ENCODE data around the gene PIH1D1. TPM values are rescaled to one million over a fixed set of nuclear protein-coding genes. Genes with fewer than 3 reads are reported as not detected.

PIH1D1 gene
- total RNA-seq, 1 donor: 80.6 TPM

DNA sequence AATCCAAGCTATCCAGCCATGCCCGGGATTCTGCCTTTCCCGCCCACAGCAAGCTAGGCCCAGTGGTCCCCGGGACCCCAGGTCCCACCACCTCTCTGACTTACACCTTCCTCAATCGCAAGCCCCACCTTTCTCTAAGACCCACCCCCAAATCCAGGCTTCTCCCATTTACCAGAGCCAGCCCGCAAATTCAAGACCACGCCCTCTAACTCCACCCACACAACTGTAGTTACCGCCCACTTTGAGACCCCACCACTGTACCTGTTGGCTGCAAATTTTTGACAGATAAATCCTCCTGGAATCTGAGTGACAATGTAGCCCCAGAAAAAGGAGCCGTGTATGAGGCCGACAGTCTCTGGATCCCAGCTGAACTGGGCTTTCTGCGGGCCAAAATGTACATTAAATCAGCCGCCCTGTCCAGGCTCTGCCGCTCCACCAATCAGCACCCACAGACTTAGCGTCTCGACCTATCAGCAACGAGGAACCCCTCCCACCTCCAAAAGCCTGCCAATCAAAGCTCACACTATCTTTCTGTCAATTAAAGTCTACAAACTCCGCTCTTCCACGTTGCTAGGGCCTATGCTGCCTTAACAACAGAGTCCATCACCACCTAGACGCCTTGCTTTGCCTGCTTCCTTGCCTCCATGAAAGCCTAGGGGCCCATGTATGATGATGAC, 16.6 kb downstream of the PIH1D1 start:
- H3K4me3 ChIP-seq (ENCODE audit: low read depth, low read length): no peak overlapping the region
- TF ChIP-seq, protein P1, sequence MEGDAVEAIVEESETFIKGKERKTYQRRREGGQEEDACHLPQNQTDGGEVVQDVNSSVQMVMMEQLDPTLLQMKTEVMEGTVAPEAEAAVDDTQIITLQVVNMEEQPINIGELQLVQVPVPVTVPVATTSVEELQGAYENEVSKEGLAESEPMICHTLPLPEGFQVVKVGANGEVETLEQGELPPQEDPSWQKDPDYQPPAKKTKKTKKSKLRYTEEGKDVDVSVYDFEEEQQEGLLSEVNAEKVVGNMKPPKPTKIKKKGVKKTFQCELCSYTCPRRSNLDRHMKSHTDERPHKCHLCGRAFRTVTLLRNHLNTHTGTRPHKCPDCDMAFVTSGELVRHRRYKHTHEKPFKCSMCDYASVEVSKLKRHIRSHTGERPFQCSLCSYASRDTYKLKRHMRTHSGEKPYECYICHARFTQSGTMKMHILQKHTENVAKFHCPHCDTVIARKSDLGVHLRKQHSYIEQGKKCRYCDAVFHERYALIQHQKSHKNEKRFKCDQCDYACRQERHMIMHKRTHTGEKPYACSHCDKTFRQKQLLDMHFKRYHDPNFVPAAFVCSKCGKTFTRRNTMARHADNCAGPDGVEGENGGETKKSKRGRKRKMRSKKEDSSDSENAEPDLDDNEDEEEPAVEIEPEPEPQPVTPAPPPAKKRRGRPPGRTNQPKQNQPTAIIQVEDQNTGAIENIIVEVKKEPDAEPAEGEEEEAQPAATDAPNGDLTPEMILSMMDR (IDR thresholded peaks at IDR 0.05; ENCODE audit: insufficient read depth, low read length): no peak
- DNase-seq (ENCODE audit: low read depth): no peak

DNA sequence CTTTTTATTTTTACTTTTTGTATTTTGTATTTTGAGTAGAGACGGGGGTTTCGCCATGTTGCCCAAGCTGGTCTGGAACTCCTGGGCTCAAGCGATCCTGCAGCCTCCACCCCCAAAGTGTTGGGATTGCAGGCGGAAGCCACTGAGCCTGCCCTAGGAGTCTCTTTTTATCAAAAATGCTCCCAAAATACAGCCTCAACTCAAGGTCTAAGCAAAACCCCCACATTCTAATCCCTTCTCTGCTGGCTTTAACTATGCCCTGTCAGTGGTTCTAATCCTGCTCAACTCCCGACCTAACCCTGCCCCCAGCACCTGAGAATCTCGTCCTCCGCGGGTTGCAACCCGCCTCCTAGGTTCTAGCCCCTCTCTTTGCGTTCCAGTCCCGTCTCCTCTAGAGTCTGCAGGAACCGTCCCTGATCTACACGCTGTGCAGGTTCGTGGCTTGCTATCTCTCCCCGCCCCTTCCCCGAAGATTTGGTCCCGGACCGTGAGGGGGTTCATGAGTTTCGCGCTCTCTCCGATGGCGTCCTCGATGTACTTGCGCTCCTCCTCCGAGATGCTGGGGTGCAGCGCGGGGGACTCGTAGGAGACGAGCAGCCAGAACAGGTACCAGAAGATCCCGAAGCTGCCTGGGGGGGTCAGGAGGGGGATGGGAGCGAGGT, 18.2 kb downstream of the PIH1D1 start:
- no peak for DNase-seq (ENCODE audit: low read depth)
- TF ChIP-seq, protein P1 (IDR thresholded peaks at IDR 0.05; ENCODE audit: insufficient read depth, low read length): no peak
- H3K4me3 ChIP-seq (ENCODE audit: low read depth, low read length): no peak overlapping the region

DNA sequence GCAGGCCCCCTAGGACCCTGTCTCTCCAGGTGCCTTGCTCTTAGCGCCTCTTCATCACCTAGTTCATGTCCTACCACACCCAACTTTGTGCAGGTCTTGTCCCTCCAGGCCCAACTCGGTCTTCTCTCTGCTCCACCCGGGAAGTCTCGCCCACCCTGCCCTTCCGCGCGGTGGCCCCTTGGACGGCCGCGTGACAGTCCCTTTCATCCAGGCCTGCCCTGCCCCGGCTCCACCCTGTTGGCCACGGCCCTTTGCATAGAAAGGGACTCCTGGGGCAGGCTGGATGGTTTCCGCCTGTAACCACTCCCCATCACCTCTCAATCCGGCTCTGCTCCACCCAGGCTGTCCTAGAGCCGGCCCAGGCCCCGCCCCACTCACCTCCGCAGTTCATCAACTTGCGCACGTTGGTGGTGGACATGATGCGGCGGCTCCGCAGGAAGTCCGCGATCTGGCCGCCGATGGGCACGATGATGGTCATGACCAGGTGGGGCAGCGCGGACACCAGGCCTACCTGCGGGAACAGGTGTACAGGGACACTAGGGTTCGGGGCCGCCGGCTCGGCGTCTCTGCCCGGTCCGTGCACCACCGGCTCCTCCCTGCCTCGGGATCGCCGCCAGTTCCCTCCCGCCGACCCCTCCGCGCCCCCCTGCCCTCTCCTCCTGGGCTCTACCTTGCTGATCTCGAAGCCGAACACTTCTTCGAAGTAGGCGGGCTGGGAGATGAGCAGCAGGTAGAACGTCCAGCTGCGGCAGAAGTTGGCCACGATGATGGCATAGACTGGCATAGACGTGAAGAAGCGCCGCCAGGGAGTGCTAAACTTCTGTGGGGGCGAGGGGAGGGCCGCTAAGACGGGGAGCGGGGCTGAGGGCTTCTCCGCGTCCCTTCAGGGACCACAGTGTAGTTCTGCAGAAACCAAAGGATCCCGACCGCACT, 19.2 kb downstream of the PIH1D1 start:
- no peak for DNase-seq (ENCODE audit: low read depth)
- no peak overlapping the region for H3K4me3 ChIP-seq (ENCODE audit: low read depth, low read length)
- TF ChIP-seq, protein P1 (IDR thresholded peaks at IDR 0.05; ENCODE audit: insufficient read depth, low read length): no peak

DNA sequence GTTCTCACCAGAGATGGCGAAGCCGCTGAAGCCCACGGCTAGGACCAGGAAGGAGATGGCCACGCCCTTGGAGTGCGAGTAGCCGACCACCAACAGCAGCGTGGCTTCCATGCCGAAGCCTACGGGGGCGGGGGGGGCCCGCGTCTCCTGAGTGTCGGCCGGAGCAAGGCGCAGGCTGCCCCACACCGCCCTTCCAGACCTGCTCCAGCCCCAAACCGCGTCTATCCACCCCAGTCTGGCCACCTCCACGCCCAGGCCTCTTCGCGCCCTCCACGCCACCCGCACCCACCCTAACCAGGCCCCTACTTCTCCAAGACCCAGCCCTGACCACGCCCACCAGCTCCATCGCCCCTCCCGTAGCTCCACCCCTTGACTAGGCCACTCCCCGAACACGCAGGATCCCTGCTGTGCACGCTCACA, 20.3 kb downstream of the PIH1D1 start:
- TF ChIP-seq, protein P1 (IDR thresholded peaks at IDR 0.05; ENCODE audit: insufficient read depth, low read length): no peak
- DNase-seq (ENCODE audit: low read depth): no peak
- H3K4me3 ChIP-seq (ENCODE audit: low read depth, low read length): no peak overlapping the region

DNA sequence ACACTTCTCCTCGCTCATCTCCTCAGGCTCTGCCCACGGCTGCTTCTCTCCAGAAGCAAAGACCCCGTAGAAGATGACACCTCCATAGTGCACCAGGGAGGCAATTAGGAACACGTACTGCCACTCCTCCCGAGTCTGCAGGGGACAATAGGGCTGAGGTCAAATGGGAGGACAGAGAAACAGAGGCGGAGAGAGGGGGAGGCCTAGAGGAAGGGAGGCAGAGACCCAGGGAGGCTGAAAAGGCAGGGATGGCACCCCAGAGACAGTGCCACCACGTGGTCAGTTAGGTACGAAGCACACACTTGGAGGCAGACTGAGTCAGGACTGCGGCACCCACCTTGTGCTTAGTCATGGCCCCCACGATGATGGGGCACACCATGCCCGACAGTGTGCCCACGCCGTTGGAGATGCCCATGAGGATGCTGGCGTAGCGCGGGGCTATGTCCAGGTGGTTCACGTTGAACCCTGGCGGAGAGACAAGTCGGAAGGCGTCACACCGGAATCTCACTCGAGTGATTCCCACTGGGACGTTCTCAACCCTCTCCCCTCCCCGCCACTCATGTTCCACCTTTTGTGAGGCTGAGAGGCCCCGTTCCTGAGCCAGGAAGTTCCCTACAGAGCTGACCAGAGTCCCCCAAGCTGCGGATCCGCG, 20.8 kb downstream of the PIH1D1 start:
- DNase-seq (ENCODE audit: low read depth): no peak
- TF ChIP-seq, protein P1 (IDR thresholded peaks at IDR 0.05; ENCODE audit: insufficient read depth, low read length): no peak
- H3K4me3 ChIP-seq (ENCODE audit: low read depth, low read length): no peak overlapping the region

DNA sequence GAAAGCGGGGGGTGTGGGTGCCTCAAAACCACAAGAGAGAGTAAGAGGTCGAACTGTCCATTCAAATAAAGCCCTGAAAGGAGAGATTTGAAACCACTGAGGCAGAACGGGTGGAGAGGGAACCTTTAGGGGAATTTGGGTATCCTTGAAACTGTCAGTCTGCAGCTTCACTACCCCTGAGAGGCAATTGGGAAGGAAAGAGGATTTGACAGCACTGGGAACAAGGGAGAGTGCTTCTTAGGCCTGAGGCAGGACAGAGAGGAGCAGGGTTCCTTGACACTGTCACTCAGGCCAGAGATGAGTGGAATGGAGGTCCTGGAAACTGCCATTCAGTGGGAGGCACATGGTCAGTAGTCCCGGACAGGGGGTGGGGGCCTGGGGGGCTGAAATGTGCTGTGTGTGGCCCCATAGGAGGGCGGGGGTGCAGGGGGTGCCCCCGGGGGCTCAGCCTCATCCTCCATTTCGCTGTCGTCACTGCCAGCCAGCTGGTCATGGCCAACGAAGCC, 21.4 kb downstream of the PIH1D1 start:
- TF ChIP-seq, protein P1 (IDR thresholded peaks at IDR 0.05; ENCODE audit: insufficient read depth, low read length): no peak
- DNase-seq (ENCODE audit: low read depth): no peak
- H3K4me3 ChIP-seq (ENCODE audit: low read depth, low read length): no peak overlapping the region
